HepG2 (cell line): ENCODE data around the gene OVOL2. TPM values are rescaled to one million over a fixed set of nuclear protein-coding genes. Genes with fewer than 3 reads are reported as not detected.
A peak's percentile ranks its signal among the peaks of the same experiment; 100 is the strongest.

ENCODE experiments used
- FOXJ3 ChIP-seq: sonication (generic); formaldehyde crosslinking; IDR thresholded peaks from 2 replicates; pipeline ENCODE4 v1.4.0; 2020; ENCODE audit warnings: missing genetic modification reagents, mild to moderate bottlenecking, borderline replicate concordance
- MED1 ChIP-seq: sonication (generic); formaldehyde crosslinking; IDR thresholded peaks from 2 replicates; pipeline ENCODE4 v1.4.0; 2020; ENCODE audit warnings: missing genetic modification reagents
- NFRKB ChIP-seq: fragments of 450-650 bp; IDR thresholded peaks from 2 replicates; pipeline ENCODE4 v1.6.1; 2017
- SAP130 ChIP-seq: IDR thresholded peaks from 2 replicates; pipeline ENCODE4 v1.6.1; 2016; ENCODE audit warnings: low read depth
- SETDB1 ChIP-seq: sonication (generic); formaldehyde crosslinking; IDR thresholded peaks from 2 replicates; pipeline ENCODE4 v1.5.1; 2020; ENCODE audit warnings: missing genetic modification reagents, mild to moderate bottlenecking, borderline replicate concordance
- ZNF124 ChIP-seq: sonication (generic); formaldehyde crosslinking; IDR thresholded peaks from 2 replicates; pipeline ENCODE4 v1.4.0; 2020; ENCODE audit warnings: missing genetic modification reagents
- ZNF251 ChIP-seq: sonication (generic); formaldehyde crosslinking; IDR thresholded peaks from 2 replicates; pipeline ENCODE4 v1.9.0; 2021; ENCODE audit warnings: mild to moderate bottlenecking, missing genetic modification reagents
- ZNF615 ChIP-seq: sonication (generic); formaldehyde crosslinking; IDR thresholded peaks from 2 replicates; pipeline ENCODE4 v1.5.0; 2020; ENCODE audit warnings: mild to moderate bottlenecking, missing genetic modification reagents, borderline replicate concordance
- ZNF781 ChIP-seq: sonication (generic); formaldehyde crosslinking; IDR thresholded peaks from 2 replicates; pipeline ENCODE4 v1.5.1; 2020; ENCODE audit warnings: borderline replicate concordance, mild to moderate bottlenecking, missing genetic modification reagents; ENCODE audit errors: not compliant biosample characterization
- polyA plus RNA-seq, 8 experiments: library from polyadenylated mRNA; depleted of rRNA in 3 of 8; stranded (reverse) in 7 of 8; unstranded in 1 of 8; fragments of >200 nt; fragmentation: Illumina TruSeq in 4 of 8; extraction: Trizol in 4 of 8; gene quantifications; 2 replicates each; pipeline versions ENCODE4 v1.2.1 to v1.2.3, GENCODE V29; 2011 to 2016; ENCODE audit warnings: low read depth in 4 of 8, missing spikeins in 1 of 8, mixed read lengths in 1 of 8; ENCODE audit not compliant: insufficient read depth in 1 of 8
- total RNA-seq, 5 experiments: library from RNA; depleted of rRNA; stranded (reverse); fragments of >200 nt; fragmentation: Illumina TruSeq; extraction: Trizol; gene quantifications; 2 replicates each; pipeline ENCODE4 v1.2.3, GENCODE V29; 2016; ENCODE audit warnings: low read depth in 1 of 5
- TF ChIP-seq, protein P1 (sequence below): sonication (generic); formaldehyde crosslinking; IDR thresholded peaks from 2 replicates; pipeline ENCODE4 v1.8.1; 2023; ENCODE audit warnings: mild to moderate bottlenecking, missing genetic modification reagents
- TF ChIP-seq, protein P2 (sequence below): sonication (generic); formaldehyde crosslinking; IDR thresholded peaks from 2 replicates; pipeline ENCODE4 v1.8.0; 2023; ENCODE audit warnings: mild to moderate bottlenecking, missing genetic modification reagents
- TF ChIP-seq, protein P3 (sequence below): sonication (generic); formaldehyde crosslinking; IDR thresholded peaks from 2 replicates; pipeline ENCODE4 v1.5.0; 2020; ENCODE audit warnings: mild to moderate bottlenecking, missing genetic modification reagents, borderline replicate concordance
- TF ChIP-seq, protein P4 (sequence below): sonication (generic); formaldehyde crosslinking; conservative IDR thresholded peaks from 2 replicates; pipeline ENCODE4 v1.4.0; 2020; ENCODE audit warnings: mild to moderate bottlenecking, missing genetic modification reagents, moderate library complexity
- TF ChIP-seq, protein P5 (sequence below): sonication (generic); formaldehyde crosslinking; IDR thresholded peaks from 2 replicates; pipeline ENCODE4 v1.4.0; 2020; ENCODE audit warnings: mild to moderate bottlenecking, missing genetic modification reagents
- TF ChIP-seq, protein P6 (sequence below): sonication (generic); formaldehyde crosslinking; IDR thresholded peaks from 2 replicates; pipeline ENCODE4 v1.5.0; 2020; ENCODE audit warnings: missing genetic modification reagents

Gene OVOL2
- total and polyA plus RNA-seq, 2 of the 13 experiments (the other 11 are each of a cell fraction or from before 2014, with no cell fraction given): 0.20 to 0.31 TPM

DNA sequence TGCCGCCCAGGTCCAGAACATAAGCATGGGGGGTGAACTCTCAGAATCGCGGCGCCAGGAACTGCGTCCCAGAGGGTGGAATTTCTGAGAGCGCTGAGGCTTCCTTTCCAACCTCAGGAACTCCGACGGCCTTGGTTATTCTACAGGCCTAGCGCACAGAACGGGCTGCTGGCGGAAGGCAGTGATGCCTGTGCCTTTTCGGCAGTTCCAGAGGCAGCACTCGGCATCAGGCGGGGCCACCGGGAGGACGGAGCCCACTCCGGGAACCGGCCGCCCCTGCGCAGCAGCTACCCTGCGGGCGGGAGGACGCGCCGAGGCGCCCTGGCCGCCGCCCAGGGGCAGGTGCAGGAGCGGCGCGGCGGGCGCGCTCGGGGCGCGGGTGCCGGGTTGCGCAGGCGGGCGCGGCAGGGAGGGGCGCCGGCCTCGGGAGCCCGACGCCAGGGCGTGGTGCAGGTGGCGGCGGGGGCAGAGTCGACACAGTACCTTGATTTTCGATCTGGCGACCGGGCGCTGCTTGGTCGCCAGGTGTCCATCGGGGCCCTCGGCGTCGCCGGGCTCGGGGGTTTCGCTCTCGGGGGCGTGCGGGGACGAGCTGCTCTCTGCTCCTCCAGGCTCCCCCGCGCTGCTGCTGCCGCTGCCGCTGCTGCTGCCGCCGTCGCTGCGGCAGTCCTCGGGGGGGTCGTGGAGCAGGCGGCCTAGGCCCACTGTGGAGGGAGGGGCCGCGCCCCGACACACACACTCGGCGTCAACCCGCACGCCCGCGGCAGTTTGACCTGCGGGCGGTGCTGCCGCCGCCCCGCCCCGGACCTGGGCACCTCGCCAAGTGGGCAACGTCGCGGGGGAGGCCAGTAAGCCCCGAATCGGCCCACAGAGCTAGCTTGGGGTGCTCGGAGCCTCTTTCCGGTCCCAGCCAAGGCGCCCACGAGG, 1.3 kb downstream of the OVOL2 start (continued):
- TF ChIP-seq SAP130 (CRISPR knock-in tag): no peak
- TF ChIP-seq, protein P1, sequence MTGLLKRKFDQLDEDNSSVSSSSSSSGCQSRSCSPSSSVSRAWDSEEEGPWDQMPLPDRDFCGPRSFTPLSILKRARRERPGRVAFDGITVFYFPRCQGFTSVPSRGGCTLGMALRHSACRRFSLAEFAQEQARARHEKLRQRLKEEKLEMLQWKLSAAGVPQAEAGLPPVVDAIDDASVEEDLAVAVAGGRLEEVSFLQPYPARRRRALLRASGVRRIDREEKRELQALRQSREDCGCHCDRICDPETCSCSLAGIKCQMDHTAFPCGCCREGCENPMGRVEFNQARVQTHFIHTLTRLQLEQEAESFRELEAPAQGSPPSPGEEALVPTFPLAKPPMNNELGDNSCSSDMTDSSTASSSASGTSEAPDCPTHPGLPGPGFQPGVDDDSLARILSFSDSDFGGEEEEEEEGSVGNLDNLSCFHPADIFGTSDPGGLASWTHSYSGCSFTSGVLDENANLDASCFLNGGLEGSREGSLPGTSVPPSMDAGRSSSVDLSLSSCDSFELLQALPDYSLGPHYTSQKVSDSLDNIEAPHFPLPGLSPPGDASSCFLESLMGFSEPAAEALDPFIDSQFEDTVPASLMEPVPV: no peak
- TF ChIP-seq, protein P2, sequence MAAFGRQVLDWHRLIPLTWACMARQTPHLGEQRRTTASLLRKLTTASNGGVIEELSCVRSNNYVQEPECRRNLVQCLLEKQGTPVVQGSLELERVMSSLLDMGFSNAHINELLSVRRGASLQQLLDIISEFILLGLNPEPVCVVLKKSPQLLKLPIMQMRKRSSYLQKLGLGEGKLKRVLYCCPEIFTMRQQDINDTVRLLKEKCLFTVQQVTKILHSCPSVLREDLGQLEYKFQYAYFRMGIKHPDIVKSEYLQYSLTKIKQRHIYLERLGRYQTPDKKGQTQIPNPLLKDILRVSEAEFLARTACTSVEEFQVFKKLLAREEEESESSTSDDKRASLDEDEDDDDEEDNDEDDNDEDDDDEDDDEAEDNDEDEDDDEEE (CRISPR knock-in tag): no peak; the same call in 1 of the 2 replicates
- TF ChIP-seq, protein P3, sequence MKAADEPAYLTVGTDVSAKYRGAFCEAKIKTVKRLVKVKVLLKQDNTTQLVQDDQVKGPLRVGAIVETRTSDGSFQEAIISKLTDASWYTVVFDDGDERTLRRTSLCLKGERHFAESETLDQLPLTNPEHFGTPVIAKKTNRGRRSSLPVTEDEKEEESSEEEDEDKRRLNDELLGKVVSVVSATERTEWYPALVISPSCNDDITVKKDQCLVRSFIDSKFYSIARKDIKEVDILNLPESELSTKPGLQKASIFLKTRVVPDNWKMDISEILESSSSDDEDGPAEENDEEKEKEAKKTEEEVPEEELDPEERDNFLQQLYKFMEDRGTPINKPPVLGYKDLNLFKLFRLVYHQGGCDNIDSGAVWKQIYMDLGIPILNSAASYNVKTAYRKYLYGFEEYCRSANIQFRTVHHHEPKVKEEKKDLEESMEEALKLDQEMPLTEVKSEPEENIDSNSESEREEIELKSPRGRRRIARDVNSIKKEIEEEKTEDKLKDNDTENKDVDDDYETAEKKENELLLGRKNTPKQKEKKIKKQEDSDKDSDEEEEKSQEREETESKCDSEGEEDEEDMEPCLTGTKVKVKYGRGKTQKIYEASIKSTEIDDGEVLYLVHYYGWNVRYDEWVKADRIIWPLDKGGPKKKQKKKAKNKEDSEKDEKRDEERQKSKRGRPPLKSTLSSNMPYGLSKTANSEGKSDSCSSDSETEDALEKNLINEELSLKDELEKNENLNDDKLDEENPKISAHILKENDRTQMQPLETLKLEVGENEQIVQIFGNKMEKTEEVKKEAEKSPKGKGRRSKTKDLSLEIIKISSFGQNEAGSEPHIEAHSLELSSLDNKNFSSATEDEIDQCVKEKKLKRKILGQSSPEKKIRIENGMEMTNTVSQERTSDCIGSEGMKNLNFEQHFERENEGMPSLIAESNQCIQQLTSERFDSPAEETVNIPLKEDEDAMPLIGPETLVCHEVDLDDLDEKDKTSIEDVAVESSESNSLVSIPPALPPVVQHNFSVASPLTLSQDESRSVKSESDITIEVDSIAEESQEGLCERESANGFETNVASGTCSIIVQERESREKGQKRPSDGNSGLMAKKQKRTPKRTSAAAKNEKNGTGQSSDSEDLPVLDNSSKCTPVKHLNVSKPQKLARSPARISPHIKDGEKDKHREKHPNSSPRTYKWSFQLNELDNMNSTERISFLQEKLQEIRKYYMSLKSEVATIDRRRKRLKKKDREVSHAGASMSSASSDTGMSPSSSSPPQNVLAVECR: 0 out of 2 replicates have a peak, but pooled peaks have one; percentile 20
- no peak for TF ChIP-seq ZNF124 (CRISPR knock-in tag)
- TF ChIP-seq ZNF251: no peak
- TF ChIP-seq NFRKB: no peak
- no peak for TF ChIP-seq ZNF615 (CRISPR knock-in tag)
- TF ChIP-seq ZNF781 (CRISPR knock-in tag): no peak
- no peak for TF ChIP-seq FOXJ3 (CRISPR knock-in tag)
- TF ChIP-seq, protein P4, sequence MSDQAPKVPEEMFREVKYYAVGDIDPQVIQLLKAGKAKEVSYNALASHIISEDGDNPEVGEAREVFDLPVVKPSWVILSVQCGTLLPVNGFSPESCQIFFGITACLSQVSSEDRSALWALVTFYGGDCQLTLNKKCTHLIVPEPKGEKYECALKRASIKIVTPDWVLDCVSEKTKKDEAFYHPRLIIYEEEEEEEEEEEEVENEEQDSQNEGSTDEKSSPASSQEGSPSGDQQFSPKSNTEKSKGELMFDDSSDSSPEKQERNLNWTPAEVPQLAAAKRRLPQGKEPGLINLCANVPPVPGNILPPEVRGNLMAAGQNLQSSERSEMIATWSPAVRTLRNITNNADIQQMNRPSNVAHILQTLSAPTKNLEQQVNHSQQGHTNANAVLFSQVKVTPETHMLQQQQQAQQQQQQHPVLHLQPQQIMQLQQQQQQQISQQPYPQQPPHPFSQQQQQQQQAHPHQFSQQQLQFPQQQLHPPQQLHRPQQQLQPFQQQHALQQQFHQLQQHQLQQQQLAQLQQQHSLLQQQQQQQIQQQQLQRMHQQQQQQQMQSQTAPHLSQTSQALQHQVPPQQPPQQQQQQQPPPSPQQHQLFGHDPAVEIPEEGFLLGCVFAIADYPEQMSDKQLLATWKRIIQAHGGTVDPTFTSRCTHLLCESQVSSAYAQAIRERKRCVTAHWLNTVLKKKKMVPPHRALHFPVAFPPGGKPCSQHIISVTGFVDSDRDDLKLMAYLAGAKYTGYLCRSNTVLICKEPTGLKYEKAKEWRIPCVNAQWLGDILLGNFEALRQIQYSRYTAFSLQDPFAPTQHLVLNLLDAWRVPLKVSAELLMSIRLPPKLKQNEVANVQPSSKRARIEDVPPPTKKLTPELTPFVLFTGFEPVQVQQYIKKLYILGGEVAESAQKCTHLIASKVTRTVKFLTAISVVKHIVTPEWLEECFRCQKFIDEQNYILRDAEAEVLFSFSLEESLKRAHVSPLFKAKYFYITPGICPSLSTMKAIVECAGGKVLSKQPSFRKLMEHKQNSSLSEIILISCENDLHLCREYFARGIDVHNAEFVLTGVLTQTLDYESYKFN (CRISPR knock-in tag): no peak
- no peak for TF ChIP-seq SETDB1 (CRISPR knock-in tag)
- TF ChIP-seq, protein P5, sequence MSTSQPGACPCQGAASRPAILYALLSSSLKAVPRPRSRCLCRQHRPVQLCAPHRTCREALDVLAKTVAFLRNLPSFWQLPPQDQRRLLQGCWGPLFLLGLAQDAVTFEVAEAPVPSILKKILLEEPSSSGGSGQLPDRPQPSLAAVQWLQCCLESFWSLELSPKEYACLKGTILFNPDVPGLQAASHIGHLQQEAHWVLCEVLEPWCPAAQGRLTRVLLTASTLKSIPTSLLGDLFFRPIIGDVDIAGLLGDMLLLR (CRISPR knock-in tag): 0 out of 2 replicates have a peak, but pooled peaks have one; percentile 19
- TF ChIP-seq, protein P6, sequence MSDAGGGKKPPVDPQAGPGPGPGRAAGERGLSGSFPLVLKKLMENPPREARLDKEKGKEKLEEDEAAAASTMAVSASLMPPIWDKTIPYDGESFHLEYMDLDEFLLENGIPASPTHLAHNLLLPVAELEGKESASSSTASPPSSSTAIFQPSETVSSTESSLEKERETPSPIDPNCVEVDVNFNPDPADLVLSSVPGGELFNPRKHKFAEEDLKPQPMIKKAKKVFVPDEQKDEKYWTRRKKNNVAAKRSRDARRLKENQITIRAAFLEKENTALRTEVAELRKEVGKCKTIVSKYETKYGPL (CRISPR knock-in tag): no peak
- TF ChIP-seq MED1: no peak
